ENCODE data around the gene DHX8.

- TF ChIP-seq POLR2AphosphoS5 (IDR thresholded peaks at IDR 0.05; ENCODE audit: low read depth, low read length) (no peak), REST (IDR thresholded peaks at IDR 0.05; ENCODE audit: insufficient read depth in 1 of 2, low read depth in 2 of 2, low read length in 2 of 2) (no peak), SIN3A (IDR thresholded peaks at IDR 0.05; ENCODE audit: borderline replicate concordance, insufficient read depth, low read length) (no peak)
Observed at GRCh38 chr17:43554857-43555256, 71.1 kb downstream of the DHX8 start.

Measured in PFSK-1 (cell line).